Pons (tissue), 1 donor: ENCODE data around the gene POU2AF1.

Experiments
- DNase-seq: peaks from one replicate; pipeline ENCODE4 v3.0.0-alpha.2; 2016; ENCODE audit warnings: low spot score

Gene POU2AF1

DNA sequence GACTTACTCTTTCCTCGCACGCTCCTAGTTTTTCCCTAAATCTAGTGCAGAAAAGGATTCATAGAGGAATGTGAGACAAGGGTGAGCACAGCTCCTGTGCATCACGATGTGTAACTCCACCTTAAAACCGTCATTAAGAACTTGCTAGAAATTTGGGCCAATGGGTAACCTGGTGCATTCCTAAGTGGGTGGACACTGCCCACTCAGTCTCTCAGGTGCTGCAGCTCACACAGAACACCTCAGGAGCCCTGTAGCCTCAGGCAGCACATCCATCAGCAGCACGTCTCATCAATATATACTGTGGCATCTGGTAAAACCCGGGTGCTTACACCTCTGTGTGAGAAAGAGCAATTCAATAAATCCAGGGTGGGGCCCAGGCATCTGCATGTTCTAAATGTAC is 68.4 kb downstream of the POU2AF1 start:
- DNase-seq, result no peak

DNA sequence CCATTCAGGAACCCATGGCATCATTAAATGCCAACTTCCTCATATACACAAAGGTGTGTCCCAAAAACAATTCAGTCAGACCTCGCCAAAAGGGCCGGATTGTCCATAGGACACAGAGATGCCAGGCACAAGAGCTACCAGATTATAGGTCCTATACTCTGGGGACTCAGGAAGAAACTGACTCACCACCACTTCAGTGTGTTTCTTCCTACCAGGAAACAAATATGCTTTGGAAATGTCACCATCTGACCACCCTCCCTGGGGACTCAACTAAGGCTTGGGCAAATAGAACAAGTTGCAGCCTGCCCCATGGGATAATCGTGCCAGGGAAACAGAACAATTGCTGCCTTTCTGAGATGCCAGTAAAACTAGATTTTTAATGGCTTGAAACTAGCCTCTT is 69.0 kb downstream of the POU2AF1 start:
- no peak for DNase-seq

GRCh38 chr11:111309215-111309915 is 69.7 kb downstream of the POU2AF1 start:
- DNase-seq, result no peak

- DNase-seq, result no peak
Measured at GRCh38 chr11:111308140-111308539, 70.9 kb downstream of the POU2AF1 start.

DNA sequence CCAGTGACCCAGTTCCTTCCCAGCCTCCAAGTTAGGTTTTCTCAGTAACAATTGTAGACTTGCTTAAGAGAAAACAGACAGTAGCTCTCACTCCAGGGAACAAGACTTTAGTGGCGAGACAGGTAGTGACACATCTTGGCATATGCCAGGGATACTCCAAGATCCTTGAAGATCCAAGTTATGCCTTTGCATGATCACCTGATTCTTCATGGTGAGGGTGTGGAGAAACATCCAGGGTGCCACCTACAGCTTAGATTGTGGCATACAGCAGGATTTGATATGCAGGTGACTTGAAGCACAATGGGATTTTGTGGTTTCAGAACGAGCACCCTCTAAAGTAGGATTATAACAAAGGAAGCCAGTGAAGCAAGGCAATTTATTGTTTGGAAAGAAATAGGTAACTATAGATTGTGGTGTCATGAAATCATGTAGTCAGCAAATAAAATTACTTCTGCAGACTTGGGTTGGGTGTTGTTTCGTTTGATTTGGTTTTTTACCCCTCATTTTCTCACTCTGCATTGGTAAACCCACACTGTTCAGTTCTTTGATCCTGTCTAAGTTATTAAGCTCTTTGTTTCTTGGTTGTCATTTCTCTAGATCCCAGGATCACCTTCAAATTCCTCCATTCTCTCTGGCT is 71.5 kb downstream of the POU2AF1 start:
- no peak for DNase-seq

DNA sequence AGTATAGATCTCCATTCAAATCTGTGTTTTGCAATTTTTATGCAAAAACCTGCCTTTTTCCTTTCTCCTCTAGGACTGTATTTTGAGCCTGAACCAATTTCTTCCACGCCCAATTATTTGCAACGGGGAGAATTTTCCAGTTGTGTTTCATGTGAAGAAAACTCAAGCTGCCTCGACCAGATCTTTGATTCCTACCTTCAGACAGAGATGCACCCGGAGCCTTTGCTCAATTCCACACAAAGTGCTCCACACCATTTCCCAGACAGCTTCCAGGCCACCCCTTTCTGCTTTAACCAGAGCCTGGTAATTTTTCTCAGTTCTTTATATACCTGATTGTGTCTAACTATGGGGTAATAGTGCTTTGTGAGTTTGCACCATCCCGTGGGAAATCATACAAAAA is 72.8 kb downstream of the POU2AF1 start:
- DNase-seq, result no peak

- DNase-seq, result no peak
Measured at GRCh38 chr11:111305876-111306275, 73.2 kb downstream of the POU2AF1 start.

DNA sequence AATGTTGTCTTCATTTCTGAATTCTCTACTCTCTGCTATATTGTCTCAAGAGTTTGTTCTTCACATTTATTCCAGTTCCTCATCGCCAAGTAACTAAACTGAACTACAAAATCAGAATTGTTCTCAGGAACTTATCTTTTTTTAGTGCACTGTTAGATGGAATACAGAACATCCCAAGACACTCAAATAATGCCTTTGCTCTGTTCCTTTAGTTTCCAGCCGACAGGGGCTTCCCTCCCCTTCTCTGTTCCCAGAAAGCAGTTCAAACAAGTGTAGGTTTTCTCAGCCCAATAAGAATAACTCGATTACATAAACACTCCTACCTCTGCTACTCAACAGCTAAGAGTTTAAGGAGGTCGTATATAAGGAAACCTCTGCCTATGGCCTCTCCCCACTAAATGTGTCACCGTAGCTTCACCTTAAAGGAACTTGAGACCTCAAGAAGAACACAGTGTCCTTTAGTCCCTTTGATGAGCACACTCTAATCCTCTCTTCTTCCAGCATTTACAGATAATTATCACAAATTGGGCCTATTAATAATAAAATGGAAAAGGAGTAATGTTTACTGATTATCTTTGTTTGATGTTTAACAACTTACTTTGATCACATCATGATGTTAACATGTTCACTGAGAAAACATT is 73.8 kb downstream of the POU2AF1 start:
- DNase-seq, result no peak

DNA sequence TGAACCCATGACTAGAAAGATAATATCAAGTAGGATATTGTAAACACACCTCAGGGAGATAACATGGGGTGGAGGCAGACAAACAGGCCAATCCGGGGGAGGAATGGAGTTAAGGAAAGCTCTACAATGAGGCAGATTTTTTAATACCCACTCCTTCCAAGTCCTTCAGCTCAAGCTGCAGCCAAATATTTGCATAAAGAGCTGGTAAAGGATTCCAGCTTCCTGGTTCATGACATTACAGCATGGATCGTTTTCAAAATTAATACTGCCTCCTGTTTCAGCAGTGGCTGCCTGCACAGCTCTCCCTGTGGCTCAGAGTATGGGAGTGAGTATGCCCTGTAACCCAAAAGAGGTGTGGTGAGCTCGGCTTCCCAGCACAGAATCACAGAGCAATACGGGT is 75.6 kb downstream of the POU2AF1 start:
- DNase-seq, result no peak

DNA sequence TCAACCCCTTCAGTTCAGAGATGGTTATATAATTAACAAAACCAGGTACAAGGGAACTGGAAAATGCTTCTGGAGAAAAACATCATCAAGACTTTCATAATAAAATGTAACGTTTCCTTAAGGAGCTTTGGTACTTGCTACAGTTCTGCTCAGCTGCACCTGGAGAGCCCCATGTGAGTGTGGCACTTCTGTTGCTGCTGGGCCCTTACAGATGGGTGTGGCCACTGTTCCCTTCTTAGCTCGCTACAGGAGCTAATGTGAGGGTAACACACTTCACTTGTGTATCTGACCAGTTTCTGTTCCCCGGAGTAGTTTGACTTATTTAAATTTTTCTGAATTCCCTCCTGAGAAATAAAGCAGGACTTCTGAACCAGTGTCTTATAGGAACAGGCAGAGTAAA is 76.8 kb downstream of the POU2AF1 start:
- DNase-seq, result no peak
